D341Med (cell line): ENCODE data around the gene SERPINB7.

Source experiments
- DNase-seq: peaks from one replicate; pipeline ENCODE4 v3.0.0; 2012; ENCODE audit warnings: low spot score

Gene SERPINB7

DNA sequence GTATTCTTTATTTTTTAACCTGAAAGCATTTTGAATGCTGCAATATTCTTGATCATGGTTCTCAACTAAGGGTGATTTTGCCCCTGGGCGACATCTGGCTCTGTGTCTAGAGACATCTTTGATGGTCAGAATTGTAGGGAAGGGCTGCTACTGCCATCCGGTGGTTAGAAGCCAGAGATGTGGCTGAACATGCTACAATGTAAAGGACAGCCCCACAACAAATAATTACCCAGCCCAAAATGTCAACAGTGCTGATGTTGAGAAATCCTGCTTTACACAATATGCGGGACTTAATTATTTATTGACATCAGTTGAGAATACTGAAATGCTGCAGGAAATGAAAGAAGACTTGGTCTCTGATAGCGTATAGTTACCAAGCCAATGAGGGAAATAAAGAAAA is 74.8 kb downstream of the SERPINB7 start:
- no peak for DNase-seq

DNA sequence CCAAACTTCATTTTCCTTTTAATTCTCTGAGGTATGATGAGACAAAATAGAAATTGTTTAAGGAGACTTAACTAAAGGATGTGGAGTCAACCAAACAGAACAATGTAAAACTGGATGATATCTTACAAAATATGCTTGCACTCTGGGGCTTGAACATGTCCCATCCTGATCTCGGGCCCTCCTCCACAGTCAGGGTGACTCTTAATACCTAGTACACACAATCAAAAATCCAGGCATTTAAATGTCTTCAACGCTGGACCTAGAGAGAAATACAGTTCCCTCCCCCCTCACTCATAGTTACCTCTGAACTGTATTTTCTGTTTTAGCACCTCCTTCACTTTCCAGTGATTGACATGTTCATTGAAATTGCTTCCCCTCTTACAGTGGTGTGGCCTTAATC is 75.4 kb downstream of the SERPINB7 start:
- DNase-seq, result no peak
